Measurements from ENCODE around the gene ZC3H7A. TPM values are rescaled to one million over a fixed set of nuclear protein-coding genes. Genes with fewer than 3 reads are reported as not detected.

ZC3H7A gene
- total and polyA plus RNA-seq, 9 of the 15 experiments (the other 6 are each of a cell fraction or from before 2014, with no cell fraction given): 19.8 to 49.1 (median 28.2) TPM

DNA sequence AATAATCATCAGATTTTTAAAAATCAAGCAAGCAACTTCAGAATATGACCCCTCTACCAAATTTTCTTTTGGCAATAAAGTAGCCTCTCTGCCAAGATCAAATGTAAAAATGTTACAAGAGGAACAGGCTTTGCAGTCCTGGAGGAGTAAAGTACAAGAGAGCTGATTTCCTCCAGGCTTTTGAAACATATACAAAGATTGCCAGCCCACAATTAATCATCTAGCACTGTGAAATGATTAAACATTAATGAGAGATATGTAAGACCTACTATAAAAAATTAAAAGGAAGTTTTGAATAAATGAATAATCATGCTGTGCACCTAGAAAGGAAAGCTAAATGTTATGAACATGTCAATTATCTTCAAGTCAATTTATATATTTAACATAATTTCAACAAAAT lies 80.7 kb downstream of the ZC3H7A start (continued):
- TF ChIP-seq ADNP (tag; IDR thresholded peaks at IDR 0.05) (no peak), TEAD4 (IDR thresholded peaks at IDR 0.05; ENCODE audit: low read length) (no peak), TEAD4 (CRISPR knock-in tag; IDR thresholded peaks at IDR 0.05; ENCODE audit: borderline replicate concordance) (no peak), YBX1 (IDR thresholded peaks at IDR 0.05) (no peak), ILK (tag; IDR thresholded peaks at IDR 0.05; ENCODE audit: borderline replicate concordance, low read depth) (no peak), ZNF232 (CRISPR knock-in tag; IDR thresholded peaks at IDR 0.05) (no peak), ZKSCAN8 (CRISPR knock-in tag; IDR thresholded peaks at IDR 0.05) (no peak), PHF8 (IDR thresholded peaks at IDR 0.05; ENCODE audit: borderline replicate concordance, low read length) (no peak)
- TF ChIP-seq, protein P1, sequence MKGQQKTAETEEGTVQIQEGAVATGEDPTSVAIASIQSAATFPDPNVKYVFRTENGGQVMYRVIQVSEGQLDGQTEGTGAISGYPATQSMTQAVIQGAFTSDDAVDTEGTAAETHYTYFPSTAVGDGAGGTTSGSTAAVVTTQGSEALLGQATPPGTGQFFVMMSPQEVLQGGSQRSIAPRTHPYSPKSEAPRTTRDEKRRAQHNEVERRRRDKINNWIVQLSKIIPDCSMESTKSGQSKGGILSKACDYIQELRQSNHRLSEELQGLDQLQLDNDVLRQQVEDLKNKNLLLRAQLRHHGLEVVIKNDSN (CRISPR knock-in tag; IDR thresholded peaks at IDR 0.05): no peak
- TF ChIP-seq, protein P2, sequence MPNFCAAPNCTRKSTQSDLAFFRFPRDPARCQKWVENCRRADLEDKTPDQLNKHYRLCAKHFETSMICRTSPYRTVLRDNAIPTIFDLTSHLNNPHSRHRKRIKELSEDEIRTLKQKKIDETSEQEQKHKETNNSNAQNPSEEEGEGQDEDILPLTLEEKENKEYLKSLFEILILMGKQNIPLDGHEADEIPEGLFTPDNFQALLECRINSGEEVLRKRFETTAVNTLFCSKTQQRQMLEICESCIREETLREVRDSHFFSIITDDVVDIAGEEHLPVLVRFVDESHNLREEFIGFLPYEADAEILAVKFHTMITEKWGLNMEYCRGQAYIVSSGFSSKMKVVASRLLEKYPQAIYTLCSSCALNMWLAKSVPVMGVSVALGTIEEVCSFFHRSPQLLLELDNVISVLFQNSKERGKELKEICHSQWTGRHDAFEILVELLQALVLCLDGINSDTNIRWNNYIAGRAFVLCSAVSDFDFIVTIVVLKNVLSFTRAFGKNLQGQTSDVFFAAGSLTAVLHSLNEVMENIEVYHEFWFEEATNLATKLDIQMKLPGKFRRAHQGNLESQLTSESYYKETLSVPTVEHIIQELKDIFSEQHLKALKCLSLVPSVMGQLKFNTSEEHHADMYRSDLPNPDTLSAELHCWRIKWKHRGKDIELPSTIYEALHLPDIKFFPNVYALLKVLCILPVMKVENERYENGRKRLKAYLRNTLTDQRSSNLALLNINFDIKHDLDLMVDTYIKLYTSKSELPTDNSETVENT (CRISPR knock-in tag; IDR thresholded peaks at IDR 0.05): no peak
